Ammon's horn (tissue), 1 donor: ENCODE results near the gene CXCL11.
"Not testable (repeated sequence)": the region's sequence is repeated elsewhere in the genome, so short reads cannot be mapped to it uniquely, and the experiment has no call there.

Experiments used
- DNase-seq: peaks from one replicate; pipeline ENCODE4 v3.0.0-alpha.2; 2016; ENCODE audit warnings: low spot score

CXCL11 gene

DNA sequence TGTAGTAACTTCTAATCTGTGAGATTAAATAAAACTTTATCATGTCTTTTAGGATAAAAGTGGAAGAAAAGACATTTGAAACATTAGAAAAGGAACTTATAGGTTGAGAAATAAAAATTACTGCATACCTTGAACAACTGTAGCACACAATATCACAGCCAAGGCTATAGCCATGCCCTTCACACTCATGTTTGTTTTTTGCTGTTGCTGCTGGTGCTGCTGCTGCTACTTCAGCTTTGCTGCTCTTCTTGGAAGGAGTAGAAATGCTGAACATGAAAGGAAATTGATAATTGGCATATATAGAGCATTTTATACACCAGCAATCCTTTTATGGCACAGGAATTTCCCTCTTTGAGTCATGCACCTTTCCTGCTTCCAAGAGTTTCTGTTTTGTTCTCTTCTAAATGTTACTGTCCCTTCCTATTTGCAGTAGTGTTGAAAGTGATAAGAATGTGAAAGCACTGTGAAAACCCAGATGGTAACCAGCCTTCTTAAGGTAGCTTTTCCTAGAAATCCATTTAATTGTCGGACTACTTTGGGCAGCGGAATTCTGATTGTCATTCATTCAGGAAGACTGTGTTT, at the start of gene CXCL11:
CXCL11 (minus strand) TSS at position 272 of the 582 bp plus-strand sequence; CDS start at position 189, 83 bp downstream.
- no peak for DNase-seq

DNA sequence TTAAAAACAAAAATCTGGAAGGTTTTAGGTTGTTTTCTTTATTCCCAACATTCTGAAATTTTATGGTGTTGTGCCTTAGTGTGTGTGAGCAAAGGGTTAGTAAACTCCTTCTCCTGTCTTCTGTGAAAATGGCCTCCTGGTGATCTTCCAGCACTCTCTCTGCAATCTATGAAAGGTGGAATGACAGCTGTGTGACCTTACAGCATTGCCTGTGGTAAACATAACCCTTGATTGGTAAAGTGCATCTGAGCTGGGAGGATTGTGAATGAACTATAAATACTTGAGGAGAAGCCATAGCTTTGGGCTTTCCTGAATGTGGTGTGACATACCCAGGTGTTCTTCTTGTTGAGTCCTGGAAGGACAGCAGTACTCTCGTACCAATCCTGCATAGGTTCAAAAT, 48.7 kb upstream of the CXCL11 start:
- no peak for DNase-seq

DNA sequence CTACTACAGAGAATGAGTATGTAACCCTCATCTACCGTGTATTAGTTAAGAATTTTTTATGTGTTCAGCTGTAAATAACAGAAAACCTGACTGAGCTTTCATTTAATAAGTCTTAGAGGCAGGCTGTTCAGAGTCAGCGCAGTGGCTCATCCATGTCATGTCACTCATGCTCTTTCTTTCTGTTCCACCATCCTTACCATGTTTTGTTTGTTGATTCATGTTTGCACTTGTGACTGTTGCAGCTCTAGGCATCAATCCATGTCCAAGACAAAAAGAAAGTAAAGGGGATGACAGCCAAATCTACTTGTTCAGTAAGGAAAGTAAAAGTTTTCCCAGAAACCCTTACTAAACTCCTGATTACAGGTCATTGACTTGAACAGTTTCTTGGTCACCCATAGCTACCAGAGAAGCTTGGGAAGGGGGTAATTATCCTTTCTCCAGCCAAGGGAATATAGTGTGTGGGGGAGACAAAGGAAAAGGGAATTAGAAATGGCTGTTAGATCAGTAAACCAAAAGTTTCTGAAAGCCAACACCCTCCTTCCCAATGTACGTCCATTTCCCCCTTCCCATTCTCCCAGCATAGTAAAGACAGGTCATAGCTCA, 47.6 kb upstream of the CXCL11 start:
- no peak for DNase-seq

DNA sequence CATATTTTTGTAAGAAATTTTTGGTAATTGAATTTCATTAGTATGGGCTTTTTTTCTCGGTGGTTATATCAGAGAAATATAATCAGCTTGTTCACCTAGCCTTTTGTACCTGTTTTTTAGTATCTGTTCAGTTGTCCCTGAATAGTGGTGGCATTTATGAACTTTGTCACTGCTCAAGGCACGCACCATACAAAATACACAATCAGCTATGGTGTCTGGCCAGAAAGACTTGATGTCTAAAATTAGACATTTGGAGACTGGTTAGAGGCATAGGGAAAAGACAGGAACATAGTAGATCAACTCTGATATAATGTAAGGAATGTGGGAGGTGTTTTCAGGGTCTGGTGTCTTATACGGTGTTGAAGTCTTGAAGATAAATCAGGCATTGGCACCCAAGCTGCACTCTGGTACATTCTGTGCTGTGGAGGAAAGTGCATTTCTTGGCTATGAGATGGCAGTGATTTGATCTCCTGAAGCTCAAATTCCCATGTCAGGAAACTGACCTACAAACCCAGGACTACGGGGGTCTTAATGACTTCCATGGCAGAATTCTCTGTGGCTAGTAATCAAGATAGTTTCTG, 42.3 kb upstream of the CXCL11 start:
- no peak for DNase-seq

DNA sequence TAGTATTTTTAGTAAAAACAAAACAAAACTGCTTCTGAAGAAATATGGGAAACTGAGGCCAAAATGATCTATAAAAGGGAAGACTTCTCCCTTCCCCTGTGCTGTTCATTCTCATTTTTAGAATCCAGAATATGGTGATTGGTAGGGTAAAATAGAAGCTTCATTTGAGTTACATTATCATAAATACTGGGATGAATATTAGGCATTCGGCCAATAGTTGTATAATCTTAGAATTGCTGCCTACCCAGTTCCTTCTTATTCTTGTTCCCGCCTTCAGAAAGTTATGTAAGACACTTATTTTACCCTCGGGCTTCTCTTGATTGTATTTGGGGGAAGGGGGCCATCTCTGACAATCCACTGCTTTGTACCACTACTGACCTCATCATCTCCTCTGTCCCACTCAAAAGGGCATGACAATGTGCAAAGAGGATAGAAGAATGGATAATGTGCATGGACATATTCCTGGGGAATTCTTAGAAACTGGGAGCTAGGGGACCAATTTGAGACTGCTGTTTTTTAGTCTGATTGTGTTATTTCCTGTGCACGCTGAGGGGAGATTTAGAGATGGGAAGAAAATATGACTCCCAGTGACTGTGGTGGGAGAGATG, 39.2 kb upstream of the CXCL11 start:
- DNase-seq: no peak

DNA sequence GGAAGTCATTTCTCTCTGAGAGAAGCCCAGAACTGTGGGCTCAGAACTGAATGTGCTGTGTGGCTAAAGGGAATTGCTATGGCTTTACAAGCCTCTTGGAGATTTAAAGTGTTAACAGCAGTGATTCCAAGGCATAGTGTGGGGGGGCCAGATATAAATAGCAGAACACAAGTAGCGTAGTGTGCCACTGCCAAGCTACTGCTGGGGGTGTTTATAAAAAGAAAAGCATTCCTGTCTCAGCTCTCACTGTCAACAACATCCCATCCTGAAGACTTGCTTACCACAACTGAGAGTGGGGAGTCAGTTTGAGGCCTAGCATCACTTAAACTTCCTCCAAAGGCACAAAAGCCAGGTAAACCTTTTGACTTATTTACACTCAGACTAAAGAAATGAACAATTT, 38.6 kb upstream of the CXCL11 start, which contains the start of gene ART3:
ART3 (plus strand) TSS at position 242 of the 400 bp plus-strand sequence. CDS start 1,181 bp downstream, outside the sequence.
- DNase-seq: peak; percentile 42

DNA sequence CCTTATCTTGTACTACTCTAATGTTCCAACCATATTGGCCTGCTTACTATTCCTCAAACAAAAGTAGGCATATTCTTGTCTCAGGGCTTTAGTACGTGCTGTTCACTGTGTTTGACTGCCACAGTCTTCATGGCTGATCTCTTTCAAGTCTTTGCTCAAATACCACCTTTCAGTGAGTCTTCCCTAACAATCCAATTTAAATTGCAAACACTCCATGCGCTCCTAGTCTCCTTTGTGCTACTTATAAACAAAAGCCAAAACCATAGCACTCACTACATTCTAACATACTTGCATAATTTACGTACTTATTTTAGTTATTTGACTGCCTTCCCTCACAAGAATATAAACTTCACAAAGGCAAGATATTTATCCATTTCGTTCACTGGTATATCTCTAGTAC, 36.9 kb upstream of the CXCL11 start:
- no peak for DNase-seq

DNA sequence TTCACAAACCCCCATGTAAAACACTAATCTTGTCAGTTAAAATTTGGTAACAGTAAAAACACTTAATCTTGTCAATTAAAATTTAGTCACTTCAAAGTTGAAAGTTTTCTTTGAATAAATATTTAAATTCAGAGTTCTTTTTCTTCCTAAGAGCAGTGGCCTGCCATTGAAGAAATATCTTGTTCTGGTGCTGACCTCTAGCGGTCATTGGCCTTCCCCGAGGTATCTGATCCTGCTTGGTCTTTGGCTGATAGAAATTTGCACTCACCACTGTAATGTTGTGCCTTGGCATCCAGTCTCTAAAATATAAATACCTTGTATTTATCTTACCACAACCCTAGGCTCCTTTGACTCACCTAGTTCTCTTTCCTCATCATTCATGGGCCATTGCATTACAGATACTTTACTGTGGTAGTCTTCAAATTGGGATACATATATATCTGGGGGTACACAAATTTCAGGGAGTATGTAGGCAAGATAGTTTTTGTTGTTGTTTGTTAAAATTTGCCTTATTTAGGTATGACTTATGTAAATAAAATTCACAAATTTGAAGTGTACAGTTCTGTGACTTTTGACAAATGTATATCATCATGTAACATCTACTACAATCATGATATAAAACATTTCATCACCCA, 31.9 kb upstream of the CXCL11 start:
- peak; percentile 90 for DNase-seq

DNA sequence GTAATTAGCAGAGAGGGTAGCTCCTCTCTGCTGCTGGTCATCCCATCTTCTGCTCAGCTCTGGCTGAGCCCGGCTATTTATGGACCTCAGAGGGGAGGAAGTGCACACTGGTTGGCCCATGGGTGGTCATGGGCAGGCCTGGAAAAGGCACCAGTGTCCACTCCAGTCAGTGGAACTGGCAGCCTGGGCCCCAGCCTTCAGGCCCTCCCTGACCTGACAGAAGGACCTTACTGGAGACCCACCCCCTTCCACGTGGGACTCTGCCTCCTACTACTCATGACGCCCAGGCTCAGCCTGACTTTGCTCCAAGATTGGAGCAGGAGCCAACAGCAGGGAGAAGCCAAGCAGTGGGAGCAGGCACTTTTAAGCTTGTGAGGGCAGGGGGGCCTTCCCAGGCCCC, 30.7 kb upstream of the CXCL11 start:
- DNase-seq: no peak

DNA sequence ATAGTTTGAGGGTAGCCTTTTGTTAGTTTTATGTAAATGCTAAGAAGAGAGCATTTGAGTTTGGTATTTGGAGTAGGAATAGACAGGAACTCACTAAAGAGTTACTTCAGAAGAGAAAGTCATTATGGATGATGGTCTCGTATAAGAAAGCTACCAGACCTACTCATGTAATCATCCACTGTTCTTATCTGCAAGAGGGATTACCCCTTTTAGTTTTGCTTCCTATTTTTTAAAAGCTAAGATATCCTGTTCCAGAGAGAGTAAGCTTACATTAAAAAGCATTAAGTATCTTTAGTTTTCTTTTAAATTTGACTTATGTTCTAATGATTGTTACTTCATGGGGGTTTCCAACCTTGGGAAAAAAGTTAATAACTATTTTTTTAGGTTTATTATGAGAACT, 26.1 kb upstream of the CXCL11 start:
- DNase-seq: no peak

DNA sequence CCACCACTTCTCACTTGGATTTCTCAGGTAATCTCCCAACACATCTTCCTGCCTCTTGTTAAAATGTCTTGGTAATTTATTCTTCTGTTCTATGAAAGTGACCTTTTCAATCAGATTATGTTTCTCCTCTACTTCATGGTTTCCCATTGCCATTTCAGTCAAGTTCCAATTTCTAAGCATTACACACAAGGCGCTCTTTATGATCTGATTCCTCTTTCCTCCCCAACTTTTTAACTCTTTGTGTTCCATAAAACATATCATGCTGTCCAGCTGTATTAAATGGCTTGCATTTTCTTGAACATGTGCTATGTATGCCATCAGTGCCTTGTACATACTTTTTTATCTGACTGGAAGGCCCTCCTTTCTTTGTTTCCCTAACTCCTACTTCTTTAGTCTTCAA, 25.6 kb upstream of the CXCL11 start:
- no peak for DNase-seq

DNA sequence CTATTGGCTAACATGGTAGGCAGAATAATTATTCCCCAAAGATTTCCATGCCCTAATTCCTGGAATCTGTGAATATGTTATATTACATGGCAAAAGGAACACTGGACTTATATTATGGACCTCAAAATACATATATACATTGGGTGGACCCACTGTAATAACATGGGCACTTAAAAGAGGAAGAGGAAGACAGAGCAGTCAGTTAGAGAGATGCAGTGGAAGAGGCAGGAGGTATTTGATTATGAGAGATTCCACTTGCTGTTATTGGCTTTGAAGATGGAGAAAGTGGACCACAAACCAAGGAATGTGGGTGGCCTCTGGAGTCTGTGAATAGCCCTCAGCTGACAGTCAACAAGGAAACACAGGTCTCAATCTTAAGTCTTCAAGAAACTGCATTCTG, 24.6 kb upstream of the CXCL11 start:
- no peak for DNase-seq

DNA sequence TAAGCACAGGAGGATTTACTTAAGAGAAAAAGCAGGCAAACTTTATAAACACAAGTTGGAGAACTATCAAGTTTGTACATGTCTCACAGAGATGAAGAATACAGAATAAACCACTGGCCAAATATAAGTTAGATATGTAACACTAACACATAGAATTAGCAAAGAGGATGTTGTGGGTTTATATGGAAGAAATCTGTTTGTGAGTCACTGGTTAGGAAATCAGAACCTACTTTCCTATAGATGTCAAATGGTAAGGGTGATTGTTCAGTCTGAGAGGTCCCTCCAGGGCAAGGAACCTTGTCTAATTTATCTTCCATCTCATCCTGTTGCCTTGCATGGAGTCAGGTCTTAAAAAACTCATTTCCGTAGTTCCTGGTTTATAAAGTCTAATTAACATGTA, 23.9 kb upstream of the CXCL11 start:
- DNase-seq: no peak

DNA sequence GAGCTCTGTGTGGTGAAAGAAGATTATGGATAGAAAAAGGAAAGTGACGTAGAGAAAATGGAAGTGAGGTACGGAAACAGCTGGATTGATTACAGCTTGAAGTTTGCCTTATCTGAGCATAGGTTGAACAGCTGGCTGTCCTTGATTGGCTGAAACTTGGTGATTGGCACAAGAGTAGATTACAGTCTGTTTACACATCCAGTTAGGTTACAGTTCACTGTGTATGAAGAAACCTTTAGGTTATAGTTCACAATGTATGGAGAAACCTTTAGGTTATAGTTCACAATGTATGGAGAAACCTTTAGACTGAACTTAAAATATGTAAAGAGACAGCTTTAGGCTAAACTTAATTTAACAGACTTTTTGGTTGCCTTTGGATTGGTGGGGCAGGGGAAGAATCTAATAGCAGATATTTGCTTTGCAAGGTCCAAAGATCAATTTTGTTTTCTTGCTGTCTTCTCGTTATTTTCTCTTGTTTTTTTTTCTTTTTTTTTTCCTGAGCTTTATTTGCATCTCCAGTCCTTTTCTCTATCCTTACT, 23.1 kb upstream of the CXCL11 start:
- DNase-seq: no peak

DNA sequence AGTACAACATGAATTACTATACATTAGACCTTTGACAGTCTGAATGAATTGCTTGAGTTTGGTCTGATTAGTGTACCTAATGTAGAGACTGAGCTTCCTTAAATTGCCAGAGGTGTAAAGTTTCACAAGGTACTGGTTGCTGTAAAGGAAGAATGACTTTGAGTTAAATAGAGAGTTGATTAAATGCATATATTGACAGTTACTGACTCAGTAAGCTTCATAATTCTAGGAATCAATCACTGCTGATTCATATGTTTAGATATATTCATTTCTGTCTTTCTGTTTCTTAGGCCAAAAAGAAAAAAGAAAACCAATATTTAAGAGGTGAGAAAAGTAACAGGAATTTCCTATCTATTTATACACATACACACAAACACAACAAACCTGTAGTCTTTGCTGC, 22.4 kb upstream of the CXCL11 start:
- no peak for DNase-seq

DNA sequence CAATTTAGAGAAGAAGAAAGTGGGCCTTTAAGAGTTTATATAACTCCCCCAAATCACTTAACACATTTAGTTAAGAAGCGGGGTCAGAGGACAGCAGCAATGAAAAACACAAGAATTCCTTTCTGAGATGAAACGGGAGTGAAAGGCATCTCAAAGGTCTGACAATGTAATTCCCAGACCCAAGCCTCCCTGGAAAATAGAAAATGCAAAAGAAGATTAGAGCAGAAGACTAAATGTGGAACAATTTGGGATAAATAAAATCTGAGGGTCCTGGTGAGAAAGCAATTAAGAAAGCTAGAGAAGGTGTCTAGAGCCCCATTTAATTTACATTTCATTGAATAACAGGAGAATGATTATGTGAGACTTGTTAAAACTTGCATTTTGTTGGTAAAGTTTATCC, 19.6 kb upstream of the CXCL11 start:
- DNase-seq: no peak

DNA sequence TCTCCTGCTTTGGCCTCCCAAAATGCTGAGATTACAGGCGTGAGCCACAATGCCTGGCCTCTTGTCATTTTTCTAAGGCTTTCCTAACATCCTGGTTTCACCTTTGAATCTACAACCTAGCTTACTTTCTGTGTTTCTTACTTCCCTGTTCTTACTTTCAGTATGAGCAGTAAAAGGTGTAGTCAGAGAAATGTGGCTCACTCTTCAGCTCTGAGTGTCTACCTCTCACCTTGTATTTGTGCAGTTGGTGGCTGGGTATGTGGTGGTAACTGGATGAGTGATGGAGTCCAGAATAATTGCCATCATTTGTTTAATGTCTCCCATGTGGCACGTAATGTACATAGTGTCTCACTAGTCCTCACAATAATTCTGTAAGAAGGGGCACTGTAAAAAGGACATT, 19.1 kb upstream of the CXCL11 start:
- no peak for DNase-seq

DNA sequence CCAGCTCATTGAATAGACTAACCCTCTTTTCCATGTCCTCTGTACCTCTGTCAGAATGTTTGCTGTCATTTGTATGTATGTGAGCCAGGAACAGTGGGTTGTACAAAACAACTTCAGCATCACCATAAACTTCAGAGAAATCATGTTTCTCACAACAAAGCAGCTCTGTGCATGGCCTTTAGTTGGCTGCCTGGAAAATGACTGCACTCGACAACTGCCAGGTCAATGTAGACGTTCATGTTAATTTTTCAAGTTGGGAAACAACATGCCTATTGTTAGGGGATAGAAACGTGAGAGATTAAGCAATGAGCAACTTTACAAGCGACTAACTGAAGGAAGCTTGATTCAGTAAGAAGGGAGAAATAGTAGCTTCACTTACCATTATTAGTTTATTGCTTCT, 17.9 kb upstream of the CXCL11 start:
- no peak for DNase-seq

DNA sequence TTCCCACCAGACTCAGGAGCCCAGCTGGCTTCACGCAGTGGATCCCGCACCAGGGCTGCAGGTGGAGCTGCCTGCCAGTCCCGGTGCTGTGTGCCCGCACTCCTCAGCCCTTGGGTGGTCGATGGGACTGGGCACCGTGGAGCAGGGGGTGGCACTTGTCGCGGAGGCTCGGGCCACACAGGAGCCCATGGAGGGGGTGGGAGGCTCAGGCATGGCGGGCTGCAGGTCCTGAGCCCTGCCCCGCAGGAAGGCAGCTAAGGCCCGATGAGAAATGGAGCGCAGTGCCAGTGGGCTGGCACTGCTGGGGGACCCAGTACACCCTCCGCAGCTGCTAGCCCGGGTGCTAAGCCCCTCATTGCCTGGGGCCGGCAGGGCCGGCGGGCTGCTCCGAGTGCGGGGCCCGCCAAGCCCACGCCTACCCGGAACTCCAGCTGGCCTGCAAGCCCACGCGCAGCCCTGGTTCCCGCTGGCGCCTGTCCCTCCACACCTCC, 14.7 kb upstream of the CXCL11 start:
- DNase-seq: not testable (repeated sequence)

DNA sequence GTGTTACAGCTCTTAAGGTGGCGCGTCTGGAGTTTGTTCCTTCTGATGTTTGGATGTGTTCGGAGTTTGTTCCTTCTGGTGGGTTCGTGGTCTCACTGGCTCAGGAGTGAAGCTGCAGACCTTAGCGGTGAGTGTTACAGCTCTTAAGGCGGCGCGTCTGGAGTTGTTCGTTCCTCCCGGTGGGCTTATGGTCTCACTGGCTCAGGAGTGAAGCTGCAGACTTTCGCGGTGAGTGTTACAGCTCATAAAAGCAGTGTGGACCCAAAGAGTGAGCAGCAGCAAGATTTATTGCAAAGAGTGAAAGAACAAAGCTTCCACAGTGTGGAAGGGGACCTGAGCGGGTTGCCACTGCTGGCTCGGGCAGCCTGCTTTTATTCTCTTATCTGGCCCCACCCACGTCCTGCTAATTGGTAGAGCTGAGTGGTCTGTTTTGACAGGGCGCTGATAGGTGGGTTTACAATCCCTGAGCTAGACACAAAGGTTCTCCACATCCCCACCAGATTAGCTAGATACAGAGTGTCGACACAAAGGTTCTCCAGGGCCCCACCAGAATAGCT, 14.1 kb upstream of the CXCL11 start:
- DNase-seq: not testable (repeated sequence)

DNA sequence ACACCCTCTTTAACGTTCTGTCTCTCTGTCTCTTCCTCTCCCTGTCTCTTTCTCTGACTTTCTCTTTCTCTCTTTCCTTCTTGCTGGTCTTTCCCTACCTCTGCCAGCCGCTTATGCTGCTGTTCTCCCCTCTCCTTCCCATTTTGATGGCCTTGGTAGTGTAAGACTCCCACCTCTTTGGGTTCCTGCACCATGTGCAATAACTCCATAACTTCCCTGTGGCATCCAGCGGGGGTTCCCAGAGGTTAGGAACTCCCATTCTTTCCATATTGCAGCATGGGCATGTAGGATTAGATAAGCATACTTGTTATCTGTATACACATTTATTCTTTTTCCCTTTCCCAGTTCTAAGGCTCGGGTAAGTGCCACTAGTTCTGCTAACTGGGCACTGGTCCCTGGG, 8.8 kb upstream of the CXCL11 start:
- not testable (repeated sequence) for DNase-seq

DNA sequence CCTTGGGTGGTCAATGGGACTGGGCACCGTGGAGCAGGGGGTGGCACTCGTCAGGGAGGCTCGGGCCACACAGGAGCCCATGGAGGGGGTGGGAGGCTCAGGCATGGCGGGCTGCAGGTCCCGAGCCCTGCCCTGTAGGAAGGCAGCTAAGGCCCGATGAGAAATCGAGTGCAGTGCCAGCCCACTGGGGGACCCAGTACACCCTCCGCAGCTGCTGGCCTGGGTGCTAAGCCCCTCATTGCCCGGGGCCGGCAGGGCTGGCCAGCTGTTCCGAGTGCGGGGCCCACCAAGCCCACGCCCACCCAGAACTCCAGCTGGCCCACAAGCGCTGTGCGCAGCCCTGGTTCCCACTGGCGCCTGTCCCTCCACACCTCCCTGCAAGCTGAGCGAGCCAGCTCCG, 7.4 kb upstream of the CXCL11 start:
- not testable (repeated sequence) for DNase-seq
